Measurements from ENCODE around the gene WASF2.
"Not testable (repeated sequence)": the region's sequence is repeated elsewhere in the genome, so short reads cannot be mapped to it uniquely, and the experiment has no call there.

WASF2 gene

GRCh38 chr1:27393641-27394281, 96.2 kb downstream of the WASF2 start:
- DNase-seq: no peak

DNA sequence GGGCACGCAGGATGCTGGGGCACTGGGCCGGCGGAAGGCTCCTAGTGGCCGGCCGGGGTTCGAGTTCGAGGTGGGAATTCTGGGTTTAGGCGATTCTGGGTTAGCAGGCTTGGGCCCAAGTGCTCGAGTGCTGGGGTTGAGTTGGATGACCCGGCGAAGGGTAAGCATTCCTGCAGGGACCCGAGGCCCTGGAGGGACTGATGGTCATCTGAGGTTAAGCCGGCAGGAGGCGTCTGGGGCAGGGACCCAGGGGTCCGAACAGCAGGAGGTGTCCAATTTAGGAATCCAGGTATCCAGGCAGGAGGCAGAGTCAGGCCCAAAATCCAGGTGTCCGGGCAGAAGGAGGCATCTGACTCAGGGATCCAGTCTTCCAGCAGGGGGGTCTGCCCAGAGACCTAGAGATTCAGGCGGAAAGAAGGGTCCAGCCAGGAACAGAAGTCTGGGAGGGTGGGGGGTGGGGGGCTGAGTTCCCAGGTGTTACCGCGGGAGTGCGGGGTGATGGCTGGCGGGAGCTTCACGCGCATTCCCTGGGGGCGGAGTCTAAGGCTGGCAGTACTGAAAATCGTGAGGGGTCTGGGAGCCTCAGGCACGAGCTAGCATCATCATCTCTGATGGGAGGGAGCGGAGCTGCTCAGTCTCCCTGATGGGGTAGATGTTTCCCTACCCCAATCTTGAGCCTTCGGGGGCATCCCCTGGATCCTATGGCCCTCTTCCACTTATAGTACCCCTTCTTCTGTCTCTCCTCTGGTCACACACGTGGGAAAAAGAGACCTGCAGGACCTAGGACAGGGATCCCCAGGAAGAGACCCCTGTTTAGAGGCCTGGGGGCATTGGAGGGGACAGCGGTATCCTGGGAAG, 97.0 kb downstream of the WASF2 start:
- peak; percentile 69 for DNase-seq

GRCh38 chr1:27392096-27392777, 97.7 kb downstream of the WASF2 start, which contains the start of gene GPR3:
Gene GPR3, plus strand, starts transcription at chr1:27392622. Its CDS starts 1,177 bp downstream, at chr1:27393799.
- DNase-seq: peak; percentile 98

GRCh38 chr1:27391511-27392095, 98.4 kb downstream of the WASF2 start:
- DNase-seq: no peak

GRCh38 chr1:27388337-27389005, 101.5 kb downstream of the WASF2 start:
- peak; percentile 89 for DNase-seq

- DNase-seq: not testable (repeated sequence)
Observed at GRCh38 chr1:27384797-27385196, 105.2 kb downstream of the WASF2 start.

GRCh38 chr1:27383661-27384060, 106.3 kb downstream of the WASF2 start:
- DNase-seq: no peak

- DNase-seq: no peak
Observed at GRCh38 chr1:27383039-27383605, 106.8 kb downstream of the WASF2 start, which contains the start of gene CD164L2. Gene CD164L2, minus strand, starts transcription at chr1:27383333. Its CDS starts 94 bp downstream, at chr1:27383239.

DNA sequence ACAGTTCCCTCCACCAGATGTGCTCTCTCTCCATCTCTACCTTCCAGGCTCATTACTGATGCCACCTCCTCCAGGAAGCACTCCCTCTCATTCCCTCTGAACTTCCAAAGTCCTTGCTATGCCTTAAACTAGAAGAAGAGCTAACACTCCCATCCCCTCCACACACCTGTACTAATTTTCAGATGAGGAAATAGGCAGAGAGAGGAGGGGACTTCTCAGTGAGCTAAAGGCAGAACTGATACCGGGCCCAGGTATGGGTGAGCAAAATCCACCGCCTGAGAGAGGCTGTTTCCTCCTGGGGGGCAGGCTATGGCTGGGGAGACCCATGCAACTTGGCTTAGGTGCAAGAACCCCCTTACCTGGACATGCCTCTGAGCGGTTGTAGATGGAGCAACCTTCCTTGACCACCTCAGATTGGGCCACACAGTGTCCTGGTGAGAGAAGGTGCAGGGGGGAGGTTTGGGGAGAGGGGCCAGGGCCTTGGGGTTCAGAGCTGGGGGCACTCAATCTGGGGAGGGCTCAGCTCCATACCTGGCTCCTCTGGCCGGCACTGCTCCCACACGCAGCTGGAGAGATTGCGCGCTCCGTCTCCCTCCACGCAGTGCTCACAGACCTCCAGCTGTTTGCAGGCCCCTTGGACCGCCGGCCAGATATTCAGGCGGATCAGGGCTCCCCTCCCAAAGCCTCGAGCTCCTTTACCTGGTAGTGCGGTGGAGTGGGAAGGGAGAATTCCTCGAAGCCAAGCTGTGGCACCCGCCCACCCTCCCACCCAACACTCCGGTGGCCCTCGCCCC, 107.8 kb downstream of the WASF2 start:
- no peak for DNase-seq

- no peak for DNase-seq
Observed at GRCh38 chr1:27380766-27381733, 108.9 kb downstream of the WASF2 start.

- no peak for DNase-seq
Observed at GRCh38 chr1:27380224-27380623, 109.7 kb downstream of the WASF2 start.

DNA sequence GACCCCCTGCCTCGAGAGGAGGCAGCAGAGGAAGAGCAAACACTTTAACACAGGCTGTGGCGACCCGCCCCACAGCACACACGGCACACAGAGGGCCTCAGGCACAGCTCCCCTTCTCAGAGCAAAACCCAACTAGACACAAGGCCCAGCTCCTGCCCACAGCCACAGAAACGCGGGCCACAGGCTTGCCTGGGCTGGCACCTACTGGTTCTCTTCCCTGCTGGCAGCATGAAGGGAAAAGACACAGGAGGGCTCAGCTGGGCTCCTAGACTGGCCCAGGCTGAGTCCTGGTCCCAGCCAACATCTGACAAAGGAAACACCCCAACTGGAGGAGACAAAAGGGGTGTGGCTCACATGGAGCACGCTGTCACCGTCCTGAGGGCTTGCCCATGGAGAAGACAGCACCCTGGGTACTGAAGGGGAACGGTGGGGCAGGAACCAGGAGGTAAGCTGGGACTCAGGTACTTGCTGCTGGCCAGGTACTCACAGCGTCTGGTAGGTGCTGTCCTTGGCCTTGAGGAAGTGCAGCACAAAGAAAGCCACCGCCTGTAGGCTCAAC, 110.3 kb downstream of the WASF2 start:
- no peak for DNase-seq

DNA sequence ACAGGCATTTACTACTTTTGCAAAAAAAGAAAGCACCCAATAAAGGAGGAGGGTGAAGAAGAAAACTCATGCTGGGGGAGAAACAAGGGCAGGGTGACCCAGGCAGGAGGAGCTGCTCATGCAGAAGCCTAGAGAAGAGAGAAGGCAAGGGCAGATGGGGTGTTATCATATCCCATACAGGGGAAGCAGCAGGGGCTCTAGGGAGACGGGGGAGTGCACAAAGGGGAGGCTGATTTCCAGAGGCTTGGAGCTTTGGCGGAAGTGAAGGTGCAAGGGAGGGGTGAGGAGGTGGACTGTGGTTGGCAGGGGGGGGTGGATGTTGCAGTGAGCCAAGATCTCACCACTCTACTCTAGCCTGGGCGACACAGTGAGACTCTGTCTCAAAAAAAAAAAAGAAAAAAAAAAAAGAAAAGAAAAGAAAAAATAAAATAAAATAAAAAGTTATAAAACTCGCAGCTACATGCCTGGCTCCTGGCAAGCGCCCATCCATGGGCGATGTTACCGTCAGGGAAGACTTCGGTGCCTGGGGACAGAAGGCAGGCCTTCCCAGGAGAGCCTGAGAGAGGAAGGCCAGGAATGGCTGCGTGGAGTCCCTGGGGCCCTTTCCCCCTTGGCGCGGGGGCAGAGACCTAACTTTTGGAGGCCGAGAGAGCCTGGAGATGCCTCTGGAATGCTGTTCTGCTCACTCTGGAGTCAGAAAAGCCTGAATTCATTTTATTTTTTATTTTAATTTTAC, 112.0 kb downstream of the WASF2 start:
- no peak for DNase-seq

DNA sequence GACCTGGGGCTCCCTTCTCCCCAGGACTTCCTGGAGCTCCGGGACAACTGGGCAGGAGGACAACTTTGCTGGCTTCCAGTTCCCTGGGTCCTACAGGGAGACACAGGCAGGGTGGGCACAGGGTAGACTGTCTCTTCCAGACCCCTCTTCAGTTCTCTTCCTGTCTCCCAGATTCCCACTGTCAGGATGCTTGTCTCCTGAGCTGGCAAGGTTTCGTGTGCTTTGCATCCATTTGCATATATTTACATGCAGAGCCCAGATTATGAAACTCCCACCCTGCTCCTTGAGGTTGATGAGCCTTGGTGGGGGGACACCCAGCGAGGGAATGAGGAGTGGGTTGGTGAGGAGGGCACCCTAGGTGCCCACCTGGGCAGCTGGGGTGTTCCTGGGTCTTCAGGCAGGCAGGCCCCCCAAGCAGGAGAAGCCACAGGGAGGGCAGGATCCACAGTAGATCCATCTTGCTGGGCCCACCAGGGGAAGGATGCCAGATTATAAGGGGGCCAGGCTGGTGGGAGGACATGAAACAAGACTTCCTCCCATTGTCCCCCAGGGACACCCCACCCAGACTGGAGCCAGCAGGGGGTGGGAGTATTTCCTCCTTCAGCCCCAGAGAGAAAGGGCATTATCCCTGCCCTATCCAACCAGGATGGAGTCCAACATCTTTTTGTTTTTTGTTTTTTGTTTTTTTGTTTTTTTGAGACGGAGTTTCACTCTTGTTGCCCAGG, 115.4 kb downstream of the WASF2 start, which contains the start of gene FCN3:
Gene FCN3, minus strand, starts transcription at position 463 of the 725 bp plus-strand sequence. Its CDS starts 6 bp downstream, at position 457.
- no peak for DNase-seq

GRCh38 chr1:27372808-27373690, 116.9 kb downstream of the WASF2 start:
- no peak for DNase-seq

- no peak for DNase-seq
Observed at GRCh38 chr1:27372022-27372807, 117.8 kb downstream of the WASF2 start.
